22Rv1 (cell line): ENCODE measurements around the gene LIG4.
A peak's percentile ranks its signal among the peaks of the same experiment; 100 is the strongest.

Source experiments
- H3K27ac ChIP-seq: fragments of 450-650 bp; 2 replicates; pipeline ENCODE4 v1.5.1; 2017
- CTCF ChIP-seq: fragments of 450-650 bp; IDR thresholded peaks from 2 replicates; pipeline ENCODE4 v1.5.1; 2017; ENCODE audit warnings: mild to moderate bottlenecking
- ZFX ChIP-seq: fragments of 450-650 bp; IDR thresholded peaks from 2 replicates; pipeline ENCODE4 v1.6.1; 2017; ENCODE audit warnings: antibody characterized with exemption, borderline replicate concordance

LIG4 gene

GRCh38 chr13:108215436-108215835 is at the start of gene LIG4:
Gene LIG4, minus strand, starts transcription at chr13:108215536. Its CDS starts 4,268 bp downstream, at chr13:108211268.
- no peak for TF ChIP-seq CTCF
- no peak for TF ChIP-seq ZFX
- peak within 1 kb of the TSS; percentile 52 for H3K27ac ChIP-seq

- no peak for TF ChIP-seq CTCF
- TF ChIP-seq ZFX: no peak
- H3K27ac ChIP-seq: no peak overlapping the region
These were observed 48.5 kb upstream of the LIG4 start for GRCh38 chr13:108263621-108264355.

- TF ChIP-seq ZFX (no peak), CTCF (no peak)
- no peak overlapping the region for H3K27ac ChIP-seq
These were observed 41.9 kb upstream of the LIG4 start for GRCh38 chr13:108257248-108257647.

- no peak overlapping the region for H3K27ac ChIP-seq
- TF ChIP-seq ZFX (no peak), CTCF (no peak)
These were observed 33.8 kb upstream of the LIG4 start for GRCh38 chr13:108249150-108249549.

GRCh38 chr13:108230377-108230776 is 15.0 kb upstream of the LIG4 start:
- TF ChIP-seq ZFX (no peak), CTCF (no peak)
- H3K27ac ChIP-seq: no peak overlapping the region

- no peak overlapping the region for H3K27ac ChIP-seq
- peak; percentile 89 for TF ChIP-seq CTCF
- TF ChIP-seq ZFX: no peak
These were observed 12.4 kb upstream of the LIG4 start for GRCh38 chr13:108227651-108228272.

- TF ChIP-seq CTCF (no peak), ZFX (no peak)
- H3K27ac ChIP-seq: no peak overlapping the region
These were observed 10.8 kb upstream of the LIG4 start for GRCh38 chr13:108226184-108226583.
